ENCODE data around the gene ECHS1.

Gene ECHS1

DNA sequence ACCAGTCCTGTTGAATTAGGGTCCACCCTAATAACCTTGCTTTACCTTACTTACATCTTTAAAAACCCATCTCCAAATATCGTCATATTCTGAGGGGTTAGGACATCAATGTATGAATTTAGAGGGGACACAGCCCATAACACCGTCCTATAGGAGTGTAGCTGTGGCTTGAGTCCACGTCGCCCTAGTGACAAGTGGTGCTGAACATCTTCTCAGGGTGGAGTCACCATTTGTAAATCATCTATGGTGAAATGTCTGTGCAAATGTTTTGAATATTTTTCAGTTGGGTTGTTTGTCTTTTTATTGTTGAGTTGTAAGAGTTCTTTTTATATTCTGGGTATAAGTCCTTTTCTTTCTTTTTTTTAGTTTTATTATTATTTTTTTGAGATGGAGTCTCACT lies 31.2 kb downstream of the ECHS1 start:
- DNase-seq (ENCODE audit: low read depth, low spot score): no peak

DNA sequence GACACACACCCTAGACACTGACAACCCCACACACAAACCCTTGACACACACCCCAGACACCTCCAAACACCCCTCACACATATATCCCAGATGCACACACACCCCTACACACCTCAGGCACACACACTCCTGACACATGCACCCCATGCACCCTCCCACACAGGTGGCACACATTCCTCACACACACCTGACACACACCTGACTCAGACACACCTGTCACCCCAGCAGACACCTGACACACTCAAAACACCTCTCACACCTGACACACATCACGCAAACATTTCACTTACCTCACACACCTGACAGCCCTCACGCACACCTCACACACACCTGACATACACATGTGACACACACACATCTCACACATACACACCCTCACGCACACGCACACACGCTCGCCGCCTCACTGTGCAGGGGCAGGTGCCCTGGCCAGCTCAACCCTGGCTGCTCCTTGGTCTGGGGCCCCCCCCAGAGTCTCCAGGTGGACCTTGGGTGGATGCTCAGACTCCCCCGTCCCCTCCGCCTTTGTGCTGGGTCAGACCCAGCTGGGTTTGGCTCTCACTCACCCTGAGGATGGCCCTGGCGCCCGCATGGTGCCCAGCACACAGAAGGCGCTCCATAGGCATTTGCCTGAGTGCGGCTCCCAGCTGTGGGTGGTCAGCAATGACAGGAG lies 33.3 kb downstream of the ECHS1 start:
- DNase-seq (ENCODE audit: low read depth, low spot score): no peak

DNA sequence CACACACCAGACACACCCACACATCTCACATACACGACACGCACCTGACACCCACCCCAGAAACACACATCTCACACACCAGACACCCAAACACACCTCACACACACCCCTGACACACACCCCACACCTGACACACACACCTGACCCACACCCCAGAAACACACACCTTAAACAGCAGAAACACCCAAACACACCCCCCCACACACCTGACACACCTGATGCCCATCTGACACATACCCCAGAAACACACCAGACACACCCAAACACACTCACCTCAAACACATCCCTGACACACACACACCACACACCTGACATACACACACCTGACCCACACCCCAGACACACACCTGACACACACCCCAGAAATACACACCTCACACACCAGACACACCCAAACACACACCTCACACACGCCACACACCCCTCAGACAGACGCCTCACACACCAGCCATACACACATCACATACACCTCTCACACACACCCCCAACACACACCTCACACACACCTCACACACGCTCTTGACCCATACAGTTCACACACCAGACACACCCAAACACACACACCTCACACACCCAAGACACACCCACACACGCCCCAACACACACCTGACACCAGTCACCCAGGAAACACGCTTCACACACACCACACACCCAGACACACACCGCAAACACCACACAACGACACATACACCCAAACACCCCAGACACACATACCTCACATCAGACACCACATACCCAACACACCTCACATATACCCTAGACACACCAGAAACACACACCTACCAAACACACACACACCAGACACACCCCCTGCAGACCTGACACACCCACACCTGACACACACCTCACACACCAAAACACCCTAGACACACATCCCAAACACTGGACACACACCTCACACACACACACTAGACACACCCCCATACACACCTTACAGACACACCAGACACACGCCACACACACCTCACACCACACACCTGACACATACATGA lies 34.8 kb downstream of the ECHS1 start:
- DNase-seq (ENCODE audit: low read depth, low spot score): no peak

DNA sequence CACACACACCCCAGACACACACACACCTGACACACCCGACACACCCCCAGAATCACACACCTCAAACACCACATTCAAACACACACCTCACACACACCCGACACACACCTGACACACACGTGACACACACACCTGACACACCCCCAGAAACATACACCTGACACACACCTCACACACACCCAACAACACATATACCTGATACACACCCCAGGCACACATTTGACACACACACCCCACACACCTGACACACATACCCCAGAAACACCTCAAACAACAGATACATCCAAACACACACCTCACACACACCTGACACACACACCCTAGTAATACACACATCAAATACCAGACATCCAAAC lies 35.8 kb downstream of the ECHS1 start:
- DNase-seq (ENCODE audit: low read depth, low spot score): no peak

DNA sequence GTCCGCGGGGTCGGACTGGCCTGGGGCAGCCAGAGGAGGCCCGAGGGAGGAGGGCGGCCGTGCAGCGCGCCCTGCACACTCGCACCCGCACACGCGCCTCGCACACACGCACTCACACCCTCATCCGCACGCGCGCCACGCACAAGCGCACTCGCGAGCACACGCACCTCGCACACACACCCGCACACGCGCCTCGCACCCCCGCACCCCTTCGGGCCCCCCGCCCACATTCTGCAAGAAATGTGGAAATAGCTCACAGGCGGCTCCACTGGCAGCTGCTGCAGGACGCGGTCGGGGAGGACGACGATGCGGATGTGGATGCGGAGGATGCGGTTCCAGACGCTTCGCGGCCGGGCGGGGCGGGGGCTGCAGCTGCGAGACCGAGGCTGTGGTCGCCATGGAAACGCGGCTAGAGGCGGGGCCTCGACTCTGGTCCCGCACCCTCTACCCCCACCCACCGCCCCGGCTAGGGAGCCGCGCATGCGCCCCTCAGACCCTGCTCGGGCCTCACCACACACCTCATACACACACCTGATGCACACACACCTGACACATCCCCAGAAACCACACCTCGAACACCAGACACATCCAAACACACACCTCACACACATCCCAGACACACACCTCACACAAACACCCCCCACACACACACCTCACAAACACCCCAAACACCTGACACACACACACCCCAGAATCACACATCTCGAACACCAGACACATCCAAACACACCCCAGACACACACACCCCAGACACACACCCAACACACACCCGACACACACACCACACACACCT lies 36.4 kb downstream of the ECHS1 start, which contains the start of gene CALY:
Gene CALY, minus strand, starts transcription at position 320 of the 793 bp plus-strand sequence. CDS start 7,907 bp downstream, outside the sequence.
- DNase-seq (ENCODE audit: low read depth, low spot score): no peak

DNA sequence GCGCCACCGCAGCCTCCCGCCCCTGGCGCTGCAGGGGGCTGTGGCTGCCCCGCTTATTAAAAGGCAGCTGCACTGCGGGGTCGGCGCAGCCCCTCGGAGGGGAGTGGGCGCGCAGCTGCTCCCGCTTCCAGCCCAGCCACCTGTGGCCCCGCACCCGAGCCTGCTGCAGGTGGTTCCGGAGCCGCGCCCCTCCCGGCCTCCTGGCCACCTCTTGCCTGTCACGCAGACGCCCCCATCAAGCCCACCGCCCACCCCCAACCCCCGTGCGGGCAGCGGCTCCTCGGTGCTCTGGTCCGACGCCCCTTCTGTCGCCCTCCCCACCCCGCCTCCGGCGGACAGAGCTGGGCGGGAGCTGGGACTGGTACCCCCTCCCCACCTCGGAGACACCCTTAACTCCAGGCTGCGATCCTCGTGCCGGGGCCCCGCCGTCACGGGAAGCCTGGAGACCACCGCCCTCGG lies 37.0 kb downstream of the ECHS1 start:
- no peak for DNase-seq (ENCODE audit: low read depth, low spot score)

DNA sequence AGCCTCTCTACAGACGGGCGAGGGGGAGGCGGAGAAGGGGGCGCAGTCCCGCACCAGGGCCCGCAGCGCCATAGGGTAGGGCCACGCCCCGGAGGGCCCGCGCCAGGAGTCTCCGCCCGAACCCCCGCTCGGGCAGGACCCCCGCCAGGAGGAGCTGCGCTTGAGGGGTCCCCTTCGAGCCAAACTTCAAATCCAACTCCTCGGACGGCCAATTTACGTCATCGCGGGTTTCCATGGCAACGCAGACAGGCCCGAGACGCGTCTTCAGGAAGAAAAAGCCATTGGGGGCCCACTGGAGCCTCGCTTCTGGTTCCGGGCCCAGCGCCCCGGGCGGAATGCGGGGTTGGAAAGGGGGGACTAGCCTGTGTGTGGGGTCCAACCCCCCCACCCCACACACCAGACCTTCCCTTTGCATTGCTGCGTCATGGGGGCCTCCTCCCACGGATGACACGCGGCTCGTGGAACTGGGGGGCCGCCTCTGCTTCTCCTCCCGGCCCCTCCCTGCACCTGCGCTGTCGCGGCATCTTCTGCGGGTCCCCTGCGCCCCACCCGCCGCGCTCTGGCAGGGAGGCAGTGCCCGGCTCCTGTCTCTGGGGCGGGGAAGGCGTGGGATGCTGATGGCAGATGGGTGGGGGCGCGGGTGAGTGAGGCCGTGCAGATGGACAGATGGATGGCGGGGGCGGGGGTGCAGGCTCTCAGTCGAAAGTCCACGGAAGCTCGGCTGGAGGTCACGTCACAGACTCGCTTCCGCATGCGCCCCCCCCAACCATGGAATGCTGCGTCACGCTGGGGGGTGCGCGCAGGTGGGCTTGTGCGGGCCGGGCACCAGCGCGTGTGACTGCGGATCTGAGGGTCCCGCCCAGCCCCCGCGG lies 37.7 kb downstream of the ECHS1 start:
- no peak for DNase-seq (ENCODE audit: low read depth, low spot score)

DNA sequence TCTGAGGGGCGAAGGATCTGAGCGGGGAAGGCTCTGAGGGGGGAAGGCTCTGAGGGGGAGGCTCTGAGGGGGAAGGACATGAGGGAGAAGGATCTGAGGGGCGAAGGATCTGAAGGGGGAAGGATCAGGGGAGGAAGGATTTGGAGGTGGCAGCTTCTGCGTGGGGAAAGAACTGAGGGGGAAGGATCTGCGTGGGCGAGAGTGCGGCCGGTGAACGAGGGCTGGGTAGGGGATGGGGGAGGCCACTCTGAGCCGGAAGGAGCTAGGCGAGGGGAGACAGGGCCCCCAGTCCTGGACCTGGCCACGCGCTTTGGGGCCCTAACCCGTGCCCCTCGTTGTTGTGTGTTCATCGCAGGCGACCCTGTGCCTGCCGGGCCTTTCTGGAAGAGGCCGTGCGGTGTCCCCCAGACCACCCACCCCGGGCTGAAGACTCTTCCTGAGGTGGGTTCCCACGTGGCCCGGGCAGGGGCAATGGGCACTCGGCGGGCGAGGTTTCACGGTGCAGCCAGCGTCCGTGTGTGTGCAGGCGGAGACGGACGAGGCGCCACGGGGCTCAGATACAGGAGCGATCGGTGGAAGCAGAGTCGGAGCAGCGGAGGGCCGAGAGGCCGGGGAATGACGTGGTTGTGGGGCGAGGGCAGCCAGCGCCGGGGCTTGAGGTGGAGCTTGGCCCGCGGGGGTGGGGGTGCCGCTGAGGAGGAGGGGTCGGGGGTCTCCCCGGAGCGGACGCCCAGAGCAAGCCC lies 38.5 kb downstream of the ECHS1 start:
- no peak for DNase-seq (ENCODE audit: low read depth, low spot score)

DNA sequence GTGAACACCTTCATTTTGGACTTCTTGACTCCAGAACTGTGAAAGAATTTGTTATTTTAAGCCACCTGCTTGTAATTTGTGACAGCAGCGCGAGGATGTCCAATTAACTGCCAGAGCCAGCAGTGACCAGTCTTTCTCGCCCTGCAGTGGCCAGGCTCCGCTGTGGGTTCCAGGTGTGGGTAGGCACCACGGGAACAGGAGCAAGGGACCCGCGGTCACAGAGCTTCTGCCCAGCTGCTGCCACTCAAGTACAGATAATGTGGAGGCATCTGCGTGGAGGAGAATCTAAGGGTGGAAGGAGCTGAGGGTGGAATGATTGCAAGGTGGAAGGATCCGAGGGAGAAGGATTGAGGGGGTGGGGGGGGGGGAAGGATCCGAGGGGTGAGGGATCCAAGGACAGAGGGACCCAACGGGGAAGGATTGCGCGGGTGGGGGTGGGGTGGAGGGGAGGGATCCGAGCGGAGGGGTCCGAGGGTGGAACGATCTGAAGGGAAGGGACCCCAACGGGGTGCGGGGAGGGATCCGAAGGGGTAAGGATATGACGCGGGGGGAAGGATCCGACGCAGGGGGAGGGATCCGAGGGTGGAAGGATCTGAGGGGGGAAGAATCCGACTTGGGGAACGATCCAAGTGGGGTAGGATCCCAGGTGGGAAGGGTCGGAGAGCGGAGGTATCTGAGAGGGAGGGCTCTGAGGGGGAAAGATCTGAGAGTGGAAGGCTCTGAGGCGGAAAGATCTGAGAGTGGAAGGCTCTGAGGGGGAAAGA lies 40.0 kb downstream of the ECHS1 start:
- DNase-seq (ENCODE audit: low read depth, low spot score): no peak

DNA sequence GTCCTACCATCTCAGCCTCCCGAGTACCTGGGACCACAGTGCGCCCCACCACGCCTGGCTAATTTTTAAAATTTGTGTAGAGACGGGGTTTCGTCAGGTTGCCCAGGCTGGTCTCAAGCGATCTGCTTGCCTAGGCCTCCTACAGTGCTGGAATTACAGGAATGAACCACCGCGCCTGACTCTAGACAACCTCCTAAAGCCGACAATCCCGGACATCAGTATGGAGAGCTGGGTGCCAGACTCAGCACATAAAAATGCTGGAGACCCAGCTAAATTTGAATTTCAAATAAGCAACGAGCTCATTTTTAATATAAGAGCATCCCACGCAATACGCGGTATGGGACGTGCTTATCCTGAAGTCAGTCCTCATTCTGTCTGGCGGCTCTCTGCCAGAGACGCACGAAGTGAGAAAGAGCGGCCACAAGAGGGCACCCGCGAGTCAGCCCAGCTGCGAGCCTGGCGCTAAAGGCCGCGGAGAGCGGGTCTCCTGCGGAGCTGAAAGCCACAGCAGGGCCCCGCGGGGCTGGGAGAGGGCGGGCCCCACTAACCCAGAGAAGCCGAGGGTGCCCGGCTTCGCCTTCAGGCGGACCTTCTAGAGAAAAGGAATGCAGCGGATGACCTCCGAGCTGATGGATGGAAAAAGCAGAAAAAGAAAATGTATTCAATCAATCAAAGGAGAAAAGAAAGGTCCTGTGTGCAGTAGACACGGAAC lies 43.5 kb downstream of the ECHS1 start:
- DNase-seq (ENCODE audit: low read depth, low spot score): peak; percentile 59

DNA sequence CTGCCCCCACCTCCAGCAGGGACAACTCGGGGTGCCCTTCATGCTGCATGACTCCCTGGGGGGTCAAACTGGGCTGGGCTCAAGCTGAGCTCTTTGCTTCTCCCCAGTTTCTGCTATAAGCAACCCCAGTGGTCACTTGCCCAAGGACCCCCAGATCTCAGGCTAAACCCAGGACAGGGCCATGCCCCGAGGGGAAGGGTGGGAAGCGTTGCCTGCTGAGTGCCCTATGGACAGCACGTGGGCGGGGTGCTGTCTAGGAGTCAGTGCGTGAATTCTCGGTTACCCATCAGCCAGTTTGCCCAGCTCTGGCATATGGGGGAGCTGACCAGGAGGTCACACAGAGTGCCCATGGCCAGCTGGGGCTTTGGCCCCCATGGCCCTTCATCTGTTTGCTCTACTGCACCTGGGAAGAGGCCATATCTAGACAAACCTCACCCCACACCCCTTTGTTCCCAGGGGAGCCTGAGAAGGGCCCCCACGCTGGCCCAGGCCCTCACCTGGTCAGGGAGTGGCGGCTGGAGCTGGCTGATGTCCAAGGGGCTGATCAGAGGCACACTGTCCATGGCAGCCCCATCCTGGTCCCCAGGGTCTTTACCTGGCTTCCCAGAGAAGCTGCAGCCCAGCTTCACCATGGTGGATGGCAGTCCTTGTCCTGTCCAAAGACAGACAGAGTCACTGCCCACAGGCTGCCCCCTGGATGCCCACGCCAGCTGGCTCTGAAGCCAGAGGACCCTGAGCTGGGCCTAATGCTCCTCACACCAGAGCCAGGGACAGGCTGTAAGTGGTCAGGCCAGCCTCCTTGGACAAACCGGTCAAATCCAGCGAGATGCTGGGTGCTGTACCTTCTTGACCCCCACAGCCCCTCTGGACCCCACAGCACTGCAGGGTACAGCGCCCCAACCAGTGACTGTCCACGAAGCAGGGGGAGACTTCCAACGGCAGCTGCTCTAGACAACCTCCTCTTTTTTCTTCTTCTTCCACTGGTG lies 44.5 kb downstream of the ECHS1 start:
- DNase-seq (ENCODE audit: low read depth, low spot score): no peak

DNA sequence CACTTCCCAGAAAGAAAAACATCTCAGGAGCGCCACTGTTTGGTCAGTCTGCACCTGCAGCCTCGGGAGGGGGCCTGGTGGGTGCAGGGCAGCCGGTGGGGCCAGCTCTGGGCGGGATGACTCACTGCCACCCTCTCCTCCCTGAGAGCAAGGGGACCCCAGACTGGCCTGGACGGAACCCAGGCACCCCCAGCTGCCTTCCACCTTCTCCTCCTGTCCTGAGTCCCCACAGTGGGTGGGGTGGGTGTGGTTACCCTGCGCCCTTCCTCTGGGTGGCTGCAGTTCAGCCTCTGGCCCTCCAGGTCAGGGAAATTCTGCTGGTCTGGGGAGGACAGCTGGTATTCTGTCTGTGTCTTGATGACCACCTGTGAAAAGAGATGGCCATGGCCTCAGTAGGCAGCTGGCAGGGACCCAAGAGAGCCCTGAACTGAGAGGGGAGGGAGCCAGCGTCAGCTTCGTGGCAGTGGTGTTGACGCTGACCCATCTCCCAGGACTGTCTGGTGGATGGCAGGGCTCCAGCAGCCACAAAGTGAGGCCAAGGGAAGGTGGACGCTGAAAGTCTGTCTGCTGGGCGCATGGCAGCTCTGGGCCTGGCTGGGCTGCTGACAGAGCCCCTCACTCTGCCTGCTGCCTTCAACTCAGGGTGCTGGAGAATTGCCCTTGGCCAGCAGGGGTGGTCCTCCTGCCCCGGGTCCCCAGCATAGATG lies 45.4 kb downstream of the ECHS1 start:
- no peak for DNase-seq (ENCODE audit: low read depth, low spot score)

DNA sequence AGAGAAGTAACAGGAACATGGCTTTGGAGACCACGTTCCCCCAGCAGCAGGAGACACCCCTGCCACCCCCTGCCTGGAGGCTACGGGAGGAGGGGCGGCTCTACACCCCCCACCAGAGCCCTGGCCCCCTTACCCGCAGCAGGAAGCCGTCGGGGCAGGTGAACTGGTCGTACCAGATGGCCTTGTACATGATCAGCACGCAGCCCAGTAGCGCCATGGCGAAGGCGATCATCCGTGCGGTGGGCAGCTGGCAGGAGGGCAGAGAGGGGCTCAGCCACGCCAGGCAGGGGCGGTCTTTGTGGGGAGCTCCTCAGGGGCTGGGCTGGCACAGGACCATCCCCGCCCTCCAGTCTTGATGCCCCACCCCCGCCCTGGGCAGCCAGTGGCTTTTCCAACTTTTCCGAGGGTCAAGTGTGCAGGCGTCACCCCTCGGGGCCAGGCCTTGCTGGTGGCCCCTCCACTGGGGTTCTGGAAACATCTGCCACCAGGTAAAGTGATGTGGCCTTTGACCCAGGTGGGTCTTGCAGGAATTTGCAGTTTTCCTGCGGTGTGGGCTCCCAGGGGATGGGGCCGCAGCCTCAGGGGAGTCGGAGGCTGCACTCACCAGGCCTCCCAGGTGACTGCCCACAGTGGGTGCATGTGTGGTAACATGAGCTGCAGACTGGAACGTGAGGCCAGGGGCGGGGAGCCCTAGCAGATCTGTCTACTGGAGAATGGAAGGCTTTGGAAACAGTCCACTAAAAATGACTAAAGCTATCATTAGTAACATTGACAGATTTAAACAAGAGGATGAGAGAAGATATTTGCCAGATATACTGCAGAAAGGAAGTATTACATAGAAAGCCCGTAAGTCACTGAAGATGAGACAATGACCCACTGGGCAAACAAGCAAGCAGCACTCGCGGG lies 46.2 kb downstream of the ECHS1 start:
- no peak for DNase-seq (ENCODE audit: low read depth, low spot score)

DNA sequence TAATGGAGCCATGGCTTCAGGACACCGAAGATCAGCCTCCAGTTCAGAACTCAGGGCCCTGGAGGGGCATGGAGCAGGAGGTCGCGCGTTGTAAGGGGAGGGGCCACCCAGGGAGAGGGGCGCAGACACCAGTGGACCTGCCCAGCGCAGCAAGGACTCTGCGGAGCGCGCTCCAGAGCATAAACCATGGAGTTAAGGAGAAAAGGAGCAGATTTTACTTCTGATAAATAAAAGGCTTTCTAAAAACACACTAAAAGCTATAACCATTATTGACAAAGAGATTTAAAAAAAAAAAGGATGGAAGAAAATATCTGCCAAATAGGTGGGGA lies 47.0 kb downstream of the ECHS1 start:
- DNase-seq (ENCODE audit: low read depth, low spot score): no peak

DNA sequence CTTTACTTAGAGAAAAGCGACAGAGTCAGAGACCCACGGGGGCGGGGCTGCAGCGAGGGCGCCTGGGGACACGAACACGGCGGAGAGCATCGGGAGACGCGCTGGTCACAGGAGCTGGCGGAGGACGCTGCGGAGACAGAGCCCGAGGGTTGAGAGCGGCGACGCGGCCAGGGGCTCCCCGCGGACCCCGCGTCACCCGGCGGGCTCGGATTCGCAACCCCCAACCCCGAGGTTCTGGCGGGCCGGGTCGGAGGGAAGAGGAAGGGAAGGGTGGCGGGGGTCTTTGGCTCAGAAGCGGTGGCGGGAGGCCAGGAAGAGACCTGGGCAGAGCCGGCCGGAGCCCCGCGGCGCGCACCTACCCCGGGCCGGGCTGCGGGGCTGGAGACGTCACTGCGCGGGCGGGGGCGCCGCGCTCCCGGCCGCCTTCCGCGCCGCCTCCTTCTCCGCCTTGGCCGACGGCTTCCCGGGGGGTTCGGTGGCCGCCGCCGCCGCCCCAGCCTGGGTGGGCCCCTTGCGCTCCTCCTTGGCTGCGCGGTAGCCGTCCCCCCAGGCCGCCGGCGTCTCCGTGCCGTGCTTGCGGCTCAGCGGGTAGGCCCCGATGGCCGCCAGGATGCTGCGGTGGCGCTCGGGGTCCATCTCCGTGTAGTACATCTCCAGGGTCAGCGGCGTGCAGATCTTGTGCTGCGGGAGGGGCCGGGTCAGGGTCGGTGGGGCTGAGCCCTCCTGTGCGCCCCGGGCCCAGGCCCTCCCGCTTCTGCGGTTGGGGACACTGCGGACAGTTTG lies 47.5 kb downstream of the ECHS1 start:
- DNase-seq (ENCODE audit: low read depth, low spot score): no peak
